ENCODE data around the gene CNTNAP2.

- TF ChIP-seq CTCF (IDR thresholded peaks at IDR 0.05), result no peak
- no peak for TF ChIP-seq POLR2A (IDR thresholded peaks at IDR 0.05)
These were observed 369.9 kb downstream of the CNTNAP2 start for GRCh38 chr7:146486519-146486918.

Measured in tibial nerve (tissue), 3 donors.